Measurements from ENCODE around the gene SLITRK1.

DNA sequence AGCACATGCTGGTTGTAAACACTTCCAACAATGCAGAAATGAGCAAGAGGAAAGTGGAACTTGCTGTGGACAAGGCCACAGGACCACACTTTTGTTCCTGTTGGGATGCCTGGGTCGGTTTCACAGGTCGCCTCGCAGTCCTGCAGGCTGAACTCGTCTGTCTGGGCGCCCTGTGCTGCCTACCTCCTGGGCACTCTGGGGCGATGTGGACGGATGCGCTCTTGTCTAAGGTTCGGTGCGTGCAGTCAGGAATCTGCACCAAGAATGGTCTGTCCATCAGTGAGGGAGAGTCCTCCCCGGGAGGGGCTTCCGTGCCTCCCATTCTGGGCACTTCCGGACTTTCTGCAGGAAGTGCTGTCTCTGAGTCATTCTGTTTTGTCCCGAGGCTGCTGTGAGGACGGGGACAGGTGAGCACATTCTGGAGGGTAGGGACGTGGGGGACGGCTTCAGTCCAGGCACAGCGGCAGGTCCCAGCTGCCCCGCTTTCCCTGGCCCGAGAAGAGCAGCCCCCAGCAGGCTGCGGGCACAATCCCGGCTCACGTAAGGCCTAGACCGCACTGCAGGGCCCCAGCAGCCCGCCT lies 24.1 kb upstream of the SLITRK1 start:
- TF ChIP-seq CTCF (IDR thresholded peaks at IDR 0.05) (no peak), CREM (CRISPR knock-in tag; IDR thresholded peaks at IDR 0.05) (no peak), CREB1 (CRISPR knock-in tag; IDR thresholded peaks at IDR 0.05) (no peak), ETV6 (CRISPR knock-in tag; IDR thresholded peaks at IDR 0.05) (no peak), JUN (CRISPR knock-in tag; IDR thresholded peaks at IDR 0.05) (no peak), ZBTB21 (CRISPR knock-in tag; IDR thresholded peaks at IDR 0.05; ENCODE audit: borderline replicate concordance) (no peak), E2F1 (CRISPR knock-in tag; IDR thresholded peaks at IDR 0.05) (no peak), IRF2 (CRISPR knock-in tag; IDR thresholded peaks at IDR 0.05; ENCODE audit: borderline replicate concordance, low read depth) (no peak), MAX (CRISPR knock-in tag; IDR thresholded peaks at IDR 0.05) (no peak), ZNF121 (CRISPR knock-in tag; IDR thresholded peaks at IDR 0.05) (no peak), PRDM15 (CRISPR knock-in tag; IDR thresholded peaks at IDR 0.05) (no peak), SMAD3 (CRISPR knock-in tag; IDR thresholded peaks at IDR 0.05; ENCODE audit: borderline replicate concordance) (no peak)
- TF ChIP-seq, protein P1, sequence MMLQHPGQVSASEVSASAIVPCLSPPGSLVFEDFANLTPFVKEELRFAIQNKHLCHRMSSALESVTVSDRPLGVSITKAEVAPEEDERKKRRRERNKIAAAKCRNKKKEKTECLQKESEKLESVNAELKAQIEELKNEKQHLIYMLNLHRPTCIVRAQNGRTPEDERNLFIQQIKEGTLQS (CRISPR knock-in tag; conservative IDR thresholded peaks at IDR 0.05) = no peak
- TF ChIP-seq, protein P2, sequence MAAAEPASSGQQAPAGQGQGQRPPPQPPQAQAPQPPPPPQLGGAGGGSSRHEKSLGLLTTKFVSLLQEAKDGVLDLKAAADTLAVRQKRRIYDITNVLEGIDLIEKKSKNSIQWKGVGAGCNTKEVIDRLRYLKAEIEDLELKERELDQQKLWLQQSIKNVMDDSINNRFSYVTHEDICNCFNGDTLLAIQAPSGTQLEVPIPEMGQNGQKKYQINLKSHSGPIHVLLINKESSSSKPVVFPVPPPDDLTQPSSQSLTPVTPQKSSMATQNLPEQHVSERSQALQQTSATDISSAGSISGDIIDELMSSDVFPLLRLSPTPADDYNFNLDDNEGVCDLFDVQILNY (CRISPR knock-in tag; IDR thresholded peaks at IDR 0.05) = no peak

All from WTC11 (cell line).